DMS79 treated with DMSO at 0.1 percent for 48 hours (cell line): ENCODE data around the gene SGPP1.
"Not testable (repeated sequence)": the region's sequence is repeated elsewhere in the genome, so short reads cannot be mapped to it uniquely, and the experiment has no call there.

Source experiments
- DNase-seq: peaks from one replicate; lab custom pipeline; 2025; lab: John Stamatoyannopoulos, UW

Gene SGPP1, protein sequence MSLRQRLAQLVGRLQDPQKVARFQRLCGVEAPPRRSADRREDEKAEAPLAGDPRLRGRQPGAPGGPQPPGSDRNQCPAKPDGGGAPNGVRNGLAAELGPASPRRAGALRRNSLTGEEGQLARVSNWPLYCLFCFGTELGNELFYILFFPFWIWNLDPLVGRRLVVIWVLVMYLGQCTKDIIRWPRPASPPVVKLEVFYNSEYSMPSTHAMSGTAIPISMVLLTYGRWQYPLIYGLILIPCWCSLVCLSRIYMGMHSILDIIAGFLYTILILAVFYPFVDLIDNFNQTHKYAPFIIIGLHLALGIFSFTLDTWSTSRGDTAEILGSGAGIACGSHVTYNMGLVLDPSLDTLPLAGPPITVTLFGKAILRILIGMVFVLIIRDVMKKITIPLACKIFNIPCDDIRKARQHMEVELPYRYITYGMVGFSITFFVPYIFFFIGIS

GRCh38 chr14:63727736-63728728 is at the start of gene SGPP1:
Gene SGPP1 (minus strand): TSS chr14:63728065. CDS start chr14:63727944, 121 bp downstream.
- DNase-seq: peak; percentile 64

GRCh38 chr14:63777024-63777423 is 49.2 kb upstream of the SGPP1 start:
- DNase-seq: no peak

- peak; percentile 33 for DNase-seq
Observed at GRCh38 chr14:63773504-63773903, 45.6 kb upstream of the SGPP1 start.

DNA sequence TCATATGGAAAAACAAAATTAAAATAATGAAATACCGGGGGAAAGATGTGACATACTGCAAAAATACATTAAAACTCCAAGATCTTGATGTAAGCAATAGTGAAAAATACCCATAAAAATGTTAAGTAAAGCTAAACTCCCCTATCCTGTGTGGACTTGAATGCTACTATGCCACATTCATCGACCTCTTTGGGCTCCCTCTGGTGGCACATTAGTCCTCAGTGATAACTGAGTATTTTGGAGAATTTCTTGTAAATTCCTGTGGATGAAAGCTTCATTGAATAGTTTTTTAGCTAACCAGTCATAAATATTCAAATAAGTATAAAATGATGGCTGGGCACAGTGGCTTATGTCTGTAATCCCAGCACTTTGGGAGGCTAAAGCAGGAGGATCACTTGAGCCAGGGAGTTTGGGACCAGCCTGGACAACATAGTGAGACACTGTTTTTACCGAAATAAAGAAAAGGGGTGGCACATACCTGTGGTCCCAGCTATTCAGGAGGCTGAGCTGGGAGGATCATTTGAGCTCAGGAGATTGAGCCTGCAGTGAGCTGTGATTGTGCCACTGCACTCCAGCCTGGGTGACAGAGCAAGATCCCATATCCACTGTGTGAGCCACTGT is 42.4 kb upstream of the SGPP1 start:
- DNase-seq: no peak

- DNase-seq: no peak
Observed at GRCh38 chr14:63766611-63767010, 38.7 kb upstream of the SGPP1 start.

DNA sequence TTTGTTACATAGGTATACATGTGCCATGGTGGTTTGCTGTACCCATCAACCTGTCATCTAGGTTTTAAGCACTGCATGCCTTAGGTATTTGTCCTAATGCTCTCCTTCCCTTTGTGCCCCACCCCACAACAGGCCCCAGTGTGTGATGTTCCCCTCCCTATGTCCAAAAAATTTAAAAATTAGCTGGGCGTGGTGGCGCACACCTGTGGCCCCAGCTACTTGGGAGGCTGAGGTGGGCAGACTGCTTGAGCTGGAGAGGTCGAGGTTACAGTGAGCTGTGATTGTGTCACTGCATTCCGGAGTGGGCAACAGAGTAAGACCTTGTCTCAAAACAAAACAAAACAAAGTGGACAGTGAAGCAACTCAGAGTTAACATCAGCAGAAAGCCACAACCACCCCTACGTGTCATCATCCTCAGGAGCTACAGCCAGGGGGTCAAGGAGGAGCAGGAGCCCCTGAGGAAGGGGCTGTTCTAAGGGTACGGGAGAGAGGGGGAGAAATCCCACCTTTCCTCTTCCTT is 36.8 kb upstream of the SGPP1 start:
- no peak for DNase-seq

- DNase-seq: no peak
Observed at GRCh38 chr14:63764103-63764502, 36.2 kb upstream of the SGPP1 start.

- DNase-seq: no peak
Observed at GRCh38 chr14:63761351-63762117, 33.7 kb upstream of the SGPP1 start.

GRCh38 chr14:63760014-63760413 is 32.1 kb upstream of the SGPP1 start:
- no peak for DNase-seq

DNA sequence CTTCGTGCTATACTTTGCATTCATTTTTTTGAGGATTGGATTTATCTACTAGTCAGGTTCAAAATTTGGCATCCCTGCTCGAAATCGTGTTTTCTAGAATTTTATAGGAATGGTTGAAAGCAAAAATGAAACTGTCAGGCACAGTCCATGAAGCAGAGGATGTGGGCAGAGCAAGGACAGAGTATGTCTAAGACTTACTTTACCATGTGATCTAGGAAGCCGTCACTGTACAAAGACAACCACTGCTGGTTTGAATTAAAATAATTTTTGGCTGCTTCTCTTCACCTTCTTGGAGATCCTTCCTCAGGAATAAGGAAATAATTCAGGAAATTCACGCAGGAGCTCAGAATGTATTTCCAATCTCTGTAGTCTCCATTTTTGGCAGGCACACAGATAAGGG is 31.6 kb upstream of the SGPP1 start:
- DNase-seq: no peak

GRCh38 chr14:63757211-63757610 is 29.3 kb upstream of the SGPP1 start:
- DNase-seq: no peak

DNA sequence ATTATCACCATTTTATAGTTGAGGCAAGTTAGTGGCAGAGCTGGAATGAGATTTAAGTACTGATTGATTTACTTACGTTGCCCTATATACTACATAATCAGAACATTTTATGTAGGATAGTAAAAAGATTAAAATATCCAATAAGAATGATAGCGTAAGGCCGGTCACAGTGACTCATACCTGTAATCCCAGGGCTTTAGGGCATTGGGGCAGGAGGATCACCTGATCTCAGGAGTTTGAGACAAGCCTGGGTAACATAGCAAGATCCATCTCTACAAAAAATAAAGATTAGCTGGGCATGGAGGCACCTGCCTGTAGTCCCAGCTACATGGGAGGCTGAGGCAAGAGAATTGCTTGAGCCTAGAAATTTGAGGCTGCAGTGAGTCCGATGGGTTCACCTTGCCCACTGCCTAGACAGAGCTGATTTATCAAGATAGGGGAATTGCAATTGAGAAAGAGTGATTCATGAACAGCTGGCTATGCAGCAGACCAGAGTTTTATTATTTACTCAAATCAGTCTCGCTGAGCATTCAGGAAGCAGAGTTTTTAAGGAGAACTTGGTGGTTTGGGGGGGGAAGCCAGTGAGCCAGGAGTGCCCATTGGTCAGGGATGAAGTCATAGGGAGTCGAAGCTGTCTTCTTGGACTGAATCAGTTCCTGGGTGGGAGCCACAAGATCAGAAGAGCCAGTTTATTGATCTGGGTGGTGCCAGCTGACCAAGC is 24.7 kb upstream of the SGPP1 start:
- DNase-seq: no peak

- not testable (repeated sequence) for DNase-seq
Observed at GRCh38 chr14:63751076-63751475, 23.2 kb upstream of the SGPP1 start.

DNA sequence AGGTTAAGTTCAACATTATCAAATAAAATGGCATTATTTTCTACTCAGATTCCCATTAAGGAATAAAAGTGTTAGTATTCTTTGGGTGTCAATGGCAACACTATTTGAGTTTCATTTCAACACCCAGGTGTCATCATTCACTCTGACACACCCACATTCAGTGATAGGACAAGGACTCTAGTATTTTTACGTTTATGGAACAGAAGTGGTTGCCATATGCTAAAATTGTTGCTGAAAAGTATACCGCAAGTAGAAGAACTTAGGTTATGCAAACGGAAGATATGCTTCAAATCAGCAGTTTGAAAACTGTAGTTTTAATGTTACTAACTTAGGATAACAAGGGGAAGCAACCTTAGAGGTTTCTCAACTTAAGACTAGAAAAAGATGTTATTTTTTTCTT is 20.0 kb upstream of the SGPP1 start:
- no peak for DNase-seq

- no peak for DNase-seq
Observed at GRCh38 chr14:63745858-63746425, 18.1 kb upstream of the SGPP1 start.

DNA sequence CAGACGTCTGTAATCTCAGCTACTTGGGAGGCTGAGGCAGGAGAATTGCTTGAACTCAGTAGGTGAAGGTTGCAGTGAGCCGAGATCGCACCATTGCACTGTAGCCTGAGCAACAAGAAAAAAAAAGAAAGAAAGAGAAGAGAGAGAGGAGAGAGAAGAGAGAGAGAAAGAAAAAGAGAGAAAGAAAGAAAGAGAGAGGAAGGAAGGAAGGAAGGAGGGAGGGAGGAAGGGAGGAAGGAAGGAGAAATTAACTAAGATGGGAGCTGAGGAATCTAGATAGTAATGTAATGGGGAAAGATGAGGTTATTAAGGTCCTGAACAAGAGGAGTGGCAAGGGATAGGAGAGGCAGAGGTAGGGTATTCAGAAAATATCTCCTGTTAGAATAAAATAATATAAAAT is 17.4 kb upstream of the SGPP1 start:
- no peak for DNase-seq

- DNase-seq: no peak
Observed at GRCh38 chr14:63737582-63738006, 9.7 kb upstream of the SGPP1 start.

GRCh38 chr14:63735720-63736119 is 7.9 kb upstream of the SGPP1 start:
- DNase-seq: no peak

GRCh38 chr14:63730659-63731058 is 2.8 kb upstream of the SGPP1 start:
- DNase-seq: no peak

DNA sequence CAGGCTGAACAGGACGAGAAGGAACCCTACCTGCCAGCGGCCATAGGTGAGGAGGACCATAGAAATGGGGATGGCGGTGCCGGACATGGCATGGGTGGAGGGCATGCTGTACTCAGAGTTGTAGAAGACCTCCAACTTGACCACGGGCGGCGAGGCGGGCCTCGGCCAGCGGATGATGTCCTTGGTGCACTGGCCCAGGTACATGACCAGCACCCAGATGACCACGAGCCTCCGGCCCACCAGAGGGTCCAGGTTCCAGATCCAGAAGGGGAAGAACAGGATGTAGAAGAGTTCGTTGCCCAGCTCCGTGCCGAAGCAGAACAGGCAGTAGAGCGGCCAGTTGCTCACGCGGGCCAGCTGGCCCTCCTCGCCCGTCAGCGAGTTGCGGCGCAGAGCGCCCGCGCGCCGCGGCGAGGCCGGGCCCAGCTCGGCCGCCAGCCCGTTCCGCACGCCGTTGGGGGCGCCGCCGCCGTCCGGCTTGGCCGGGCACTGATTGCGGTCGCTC is 582 bp downstream of the SGPP1 start:
- peak; percentile 37 for DNase-seq
